HG03039 (cell line): Measurements from ENCODE around the gene RNF38.
"Not testable (repeated sequence)": the region's sequence is repeated elsewhere in the genome, so short reads cannot be mapped to it uniquely, and the experiment has no call there.

Experiments used
- ATAC-seq: cut with Tn5 transposase; IDR thresholded peaks from one replicate; pipeline ENCODE4 v1.9.1; 2021; ENCODE audit warnings: mild to moderate bottlenecking, moderate library complexity; ENCODE audit not compliant: unreplicated experiment

RNF38 gene

GRCh38 chr9:36399980-36400331 lies at the start of gene RNF38:
Gene RNF38, minus strand, starts transcription at chr9:36400269. Its CDS starts 161 bp downstream, at chr9:36400108.
- no peak for ATAC-seq

DNA sequence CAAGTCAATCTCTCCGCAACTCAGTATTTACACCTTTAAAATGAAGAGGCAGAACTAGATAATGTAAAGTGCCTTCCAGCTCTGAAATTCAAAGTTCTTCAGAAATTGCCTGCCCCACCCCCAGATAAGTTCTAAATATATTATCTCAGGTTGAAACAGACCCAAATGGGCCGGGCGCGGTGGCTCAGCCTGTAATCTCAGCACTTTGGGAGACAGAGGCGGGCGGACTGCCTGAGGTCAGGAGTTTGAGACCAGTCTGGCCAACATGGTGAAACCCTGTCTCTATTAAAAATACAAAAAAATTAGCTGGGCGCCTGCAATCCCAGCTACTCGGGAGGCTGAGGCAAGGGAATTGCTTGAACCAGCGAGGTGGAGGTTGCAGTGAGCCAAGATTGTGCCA lies 48.5 kb upstream of the RNF38 start:
- ATAC-seq = not testable (repeated sequence)

DNA sequence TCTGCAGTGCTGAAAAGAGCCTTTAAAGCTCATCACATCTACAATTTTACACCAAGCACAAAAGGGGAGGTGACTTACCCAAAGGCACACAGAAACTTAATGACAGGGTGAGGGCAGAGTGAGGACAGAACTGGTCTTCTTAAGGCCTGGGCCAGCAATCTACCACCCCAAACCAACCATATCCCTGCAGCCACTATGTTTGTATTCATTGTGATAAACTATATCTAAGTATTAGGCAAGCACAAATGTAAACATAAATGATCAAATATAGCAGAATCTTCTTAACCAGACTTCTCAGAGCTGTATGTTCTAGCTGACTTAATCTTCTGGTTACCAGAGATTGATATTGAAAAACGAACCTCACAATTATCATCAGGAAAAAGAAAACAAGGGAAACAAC lies 47.9 kb upstream of the RNF38 start:
- ATAC-seq = no peak

GRCh38 chr9:36446678-36447077 lies 46.6 kb upstream of the RNF38 start:
- not testable (repeated sequence) for ATAC-seq

- ATAC-seq = no peak
Observed at GRCh38 chr9:36445800-36446361, 45.8 kb upstream of the RNF38 start.

- no peak for ATAC-seq
Observed at GRCh38 chr9:36444203-36444602, 44.1 kb upstream of the RNF38 start.

DNA sequence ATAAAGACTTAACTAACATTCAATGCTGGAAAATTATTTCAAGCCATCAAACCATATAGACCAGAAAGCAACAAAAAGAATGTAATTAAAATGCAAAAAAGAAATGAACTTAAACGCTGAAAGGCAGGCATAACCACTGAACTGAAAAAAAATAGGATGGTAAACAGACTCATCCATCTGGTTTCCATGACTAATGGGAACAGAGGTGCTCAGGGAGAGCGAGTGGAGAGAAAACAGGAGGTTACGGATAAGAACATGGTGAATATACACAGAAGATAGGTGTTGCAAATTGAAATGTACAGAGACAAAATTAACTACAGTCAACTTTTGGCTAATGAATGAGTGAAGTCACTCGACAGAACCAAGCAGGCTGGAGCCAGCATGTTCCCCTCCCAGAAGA lies 43.5 kb upstream of the RNF38 start:
- no peak for ATAC-seq

DNA sequence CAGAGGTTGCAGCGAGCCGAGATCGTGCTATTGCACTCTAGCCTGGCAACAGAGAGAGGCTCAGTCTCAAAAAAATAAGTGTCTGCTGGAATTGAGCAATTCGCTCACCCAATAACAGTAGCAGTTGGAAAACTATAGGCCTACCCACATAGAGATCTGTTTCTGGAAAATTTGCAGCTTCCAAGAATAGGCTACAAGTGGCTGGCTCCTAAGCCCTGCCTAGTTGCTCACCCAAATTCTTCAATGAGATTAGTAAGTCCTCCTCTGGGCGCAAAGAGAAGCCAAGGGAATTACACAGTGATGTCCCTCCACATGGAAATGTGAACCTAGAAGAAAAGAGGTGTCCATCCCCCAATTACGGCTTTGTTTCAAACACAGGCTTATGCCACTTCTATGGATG lies 42.6 kb upstream of the RNF38 start:
- no peak for ATAC-seq

DNA sequence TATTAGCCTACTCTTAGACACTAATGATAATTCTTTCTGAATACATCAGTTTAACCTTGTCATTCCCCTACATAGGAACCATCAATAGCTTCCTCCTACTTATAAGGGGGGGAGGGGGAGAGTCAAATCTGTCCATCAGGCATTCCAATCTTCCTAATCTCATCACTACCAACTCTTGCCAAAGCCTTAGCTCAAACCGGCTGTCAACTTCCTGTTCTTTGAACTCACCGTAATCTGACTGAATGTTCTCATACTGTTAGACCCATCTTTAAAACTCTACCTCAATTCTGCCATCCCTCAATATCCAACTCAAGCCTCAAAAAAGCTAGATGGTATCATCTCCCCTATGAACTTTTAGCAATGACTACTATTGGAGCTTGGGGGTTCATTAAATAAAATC lies 41.9 kb upstream of the RNF38 start:
- no peak for ATAC-seq

GRCh38 chr9:36438536-36439236 lies 38.6 kb upstream of the RNF38 start:
- no peak for ATAC-seq

DNA sequence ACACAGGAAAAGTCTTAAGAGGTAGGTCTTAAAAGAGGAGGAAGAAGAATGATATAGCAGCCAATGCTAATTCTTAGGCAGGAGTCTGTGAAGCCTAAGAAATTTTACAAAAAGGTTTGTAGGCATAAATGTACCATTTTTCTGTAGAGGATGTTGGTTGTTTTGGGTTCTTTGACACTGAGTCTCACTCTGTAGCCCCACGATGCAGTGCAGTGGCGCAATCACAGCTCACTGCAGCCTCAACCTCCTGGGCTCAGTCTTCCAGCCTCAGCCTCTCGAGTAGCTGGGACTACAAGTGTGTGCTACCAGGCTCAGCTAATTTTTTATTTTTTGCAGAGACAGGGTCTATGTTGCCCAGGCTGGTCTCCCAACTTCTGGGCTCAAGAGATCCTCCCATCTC lies 37.7 kb upstream of the RNF38 start:
- no peak for ATAC-seq

GRCh38 chr9:36436909-36437308 lies 36.8 kb upstream of the RNF38 start:
- no peak for ATAC-seq

DNA sequence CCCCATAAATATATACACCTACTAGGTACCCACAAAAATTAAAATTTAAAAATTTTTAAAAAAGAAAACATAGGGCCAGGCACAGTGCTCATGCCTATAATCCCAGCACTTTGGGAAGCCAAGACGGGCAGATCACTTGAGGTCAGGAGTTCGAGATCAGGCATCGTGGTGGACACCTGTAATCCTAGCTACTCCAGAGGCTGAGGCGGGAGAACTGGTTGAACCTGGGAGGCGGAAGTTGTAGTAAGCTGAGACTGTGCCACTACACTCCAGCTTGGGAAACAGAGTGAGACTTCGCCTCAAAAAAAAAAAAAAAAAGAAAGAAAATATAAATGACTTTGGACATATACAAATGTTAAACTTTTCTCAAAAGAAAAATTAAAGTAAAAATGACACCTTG lies 33.3 kb upstream of the RNF38 start:
- ATAC-seq = no peak

- no peak for ATAC-seq
Observed at GRCh38 chr9:36431078-36431477, 31.0 kb upstream of the RNF38 start.

- ATAC-seq = no peak
Observed at GRCh38 chr9:36426945-36427344, 26.9 kb upstream of the RNF38 start.

- no peak for ATAC-seq
Observed at GRCh38 chr9:36426348-36426747, 26.3 kb upstream of the RNF38 start.

- no peak for ATAC-seq
Observed at GRCh38 chr9:36424289-36425055, 24.4 kb upstream of the RNF38 start.

DNA sequence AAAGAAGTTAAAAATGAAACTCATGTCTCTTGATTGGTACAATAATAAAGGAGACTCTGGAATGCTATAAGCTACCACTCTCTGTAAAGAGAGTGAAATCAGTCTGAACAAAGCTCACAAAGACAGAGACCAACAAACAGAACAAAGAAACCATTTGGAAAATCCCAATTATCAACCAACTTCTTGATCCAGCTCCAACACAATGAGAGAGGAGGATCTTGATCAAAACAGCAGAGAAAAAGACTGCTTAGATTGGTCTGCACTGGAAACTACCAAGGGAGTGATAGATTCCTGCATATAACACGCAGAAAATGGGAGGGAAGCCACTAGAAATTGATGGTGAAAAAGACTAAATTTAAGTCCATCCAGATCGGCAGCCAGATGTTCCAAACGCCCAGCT lies 23.1 kb upstream of the RNF38 start:
- ATAC-seq = no peak

- ATAC-seq = no peak
Observed at GRCh38 chr9:36416890-36417289, 16.8 kb upstream of the RNF38 start.

- no peak for ATAC-seq
Observed at GRCh38 chr9:36415822-36416525, 15.9 kb upstream of the RNF38 start.

GRCh38 chr9:36411410-36411809 lies 11.3 kb upstream of the RNF38 start:
- not testable (repeated sequence) for ATAC-seq

DNA sequence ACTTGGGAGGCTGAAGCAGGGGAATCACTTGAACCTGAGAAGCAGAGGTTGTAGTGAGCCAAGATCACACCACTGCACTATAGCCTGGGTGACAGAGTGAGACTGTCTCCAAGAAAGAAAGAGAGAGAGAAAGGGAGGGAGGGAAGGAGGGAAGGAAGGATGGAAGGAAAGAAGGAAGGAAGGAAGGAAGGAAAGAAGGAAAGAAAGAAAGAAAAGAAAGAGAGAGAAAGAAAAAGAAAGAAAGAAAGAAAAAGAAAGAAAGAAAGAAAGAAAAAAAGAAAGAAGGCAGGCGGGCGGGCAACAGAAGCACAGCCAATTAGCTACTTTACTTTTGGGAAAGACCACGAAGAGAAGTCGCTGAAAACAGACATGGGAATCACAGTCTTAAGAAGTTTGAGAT lies 9.0 kb upstream of the RNF38 start:
- ATAC-seq = not testable (repeated sequence)
